Measurements from ENCODE around the gene LRPAP1.

DNA sequence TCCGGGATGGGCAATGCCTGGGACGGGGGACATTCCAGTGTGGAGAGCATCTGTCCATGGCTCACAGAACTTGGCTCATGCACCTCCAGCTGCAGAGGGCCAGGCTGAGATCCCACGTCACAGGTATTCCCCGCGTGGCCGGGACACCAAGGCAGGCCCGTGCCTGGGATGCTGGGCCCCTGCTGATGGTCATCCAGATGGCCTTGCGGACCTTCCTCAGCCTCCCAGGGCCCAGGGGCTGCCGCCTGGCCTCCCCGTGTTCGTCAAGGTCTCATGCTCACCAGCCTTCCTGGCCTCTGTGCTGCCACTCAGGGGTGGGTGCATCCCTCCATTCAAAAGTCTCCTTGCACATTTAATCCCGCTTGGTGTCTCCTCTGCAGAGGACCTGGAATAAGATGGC is 40.9 kb upstream of the LRPAP1 start:
- no peak for TF ChIP-seq SUZ12 (IDR thresholded peaks at IDR 0.05; ENCODE audit: extremely low read depth, insufficient read depth, insufficient read length)
- no peak for TF ChIP-seq ZNF274 (IDR thresholded peaks at IDR 0.05; ENCODE audit: low read depth, low read length)

Data from NT2/D1 (cell line).